Measurements from ENCODE around the gene YOD1.

Gene YOD1

GRCh38 chr1:207021139-207021861, 29.7 kb downstream of the YOD1 start:
- no peak for TF ChIP-seq CTCF (conservative IDR thresholded peaks at IDR 0.05; ENCODE audit: low read depth, low read length)
- H3K4me3 ChIP-seq (ENCODE audit: low read depth, low read length), result no peak overlapping the region
- no peak for DNase-seq (ENCODE audit: low read depth)

GRCh38 chr1:207020709-207021107, 30.3 kb downstream of the YOD1 start:
- TF ChIP-seq CTCF (conservative IDR thresholded peaks at IDR 0.05; ENCODE audit: low read depth, low read length), result no peak
- DNase-seq (ENCODE audit: low read depth), result no peak
- H3K4me3 ChIP-seq (ENCODE audit: low read depth, low read length), result no peak overlapping the region

GRCh38 chr1:207020065-207020708, 30.8 kb downstream of the YOD1 start:
- no peak overlapping the region for H3K4me3 ChIP-seq (ENCODE audit: low read depth, low read length)
- no peak for TF ChIP-seq CTCF (conservative IDR thresholded peaks at IDR 0.05; ENCODE audit: low read depth, low read length)
- no peak for DNase-seq (ENCODE audit: low read depth)

GRCh38 chr1:207019661-207020060, 31.3 kb downstream of the YOD1 start:
- DNase-seq (ENCODE audit: low read depth), result no peak
- no peak for TF ChIP-seq CTCF (conservative IDR thresholded peaks at IDR 0.05; ENCODE audit: low read depth, low read length)
- no peak overlapping the region for H3K4me3 ChIP-seq (ENCODE audit: low read depth, low read length)

GRCh38 chr1:207019161-207019560, 31.8 kb downstream of the YOD1 start:
- H3K4me3 ChIP-seq (ENCODE audit: low read depth, low read length), result no peak overlapping the region
- no peak for TF ChIP-seq CTCF (conservative IDR thresholded peaks at IDR 0.05; ENCODE audit: low read depth, low read length)

GRCh38 chr1:207018707-207019106, 32.3 kb downstream of the YOD1 start:
- DNase-seq (ENCODE audit: low read depth), result no peak
- no peak overlapping the region for H3K4me3 ChIP-seq (ENCODE audit: low read depth, low read length)
- TF ChIP-seq CTCF (conservative IDR thresholded peaks at IDR 0.05; ENCODE audit: low read depth, low read length), result no peak

More at GRCh38 chr1:207019161-207019560, 31.8 kb downstream of the YOD1 start:
- DNase-seq (ENCODE audit: low read depth), result no peak

Data from choroid plexus epithelial cell (primary cell).